Kidney epithelial cell (primary cell): Measurements from ENCODE around the gene XXYLT1. TPM values are rescaled to one million over a fixed set of nuclear protein-coding genes. Genes with fewer than 3 reads are reported as not detected.

ENCODE experiments used
- DNase-seq: peaks from one replicate; pipeline ENCODE4 v3.0.0-alpha.2; 2010; ENCODE audit warnings: low read depth
- H3K27me3 ChIP-seq: 2 replicates; pipeline ENCODE4 v1.6.0; 2011; ENCODE audit warnings: low read length; ENCODE audit not compliant: control insufficient read depth, insufficient read depth
- H3K36me3 ChIP-seq: 2 replicates; pipeline ENCODE4 v1.5.1; 2011; ENCODE audit warnings: low read length; ENCODE audit not compliant: control insufficient read depth, insufficient read depth
- H3K4me3 ChIP-seq: 2 replicates; pipeline ENCODE4 v1.5.1; 2011; ENCODE audit warnings: low read depth, mild to moderate bottlenecking, control low read depth, low read length
- CTCF ChIP-seq: IDR thresholded peaks from 2 replicates; pipeline ENCODE4 v1.5.1; 2011; ENCODE audit warnings: mild to moderate bottlenecking, moderate library complexity, low read length, control low read depth, inconsistent platforms; ENCODE audit not compliant: insufficient read depth, poor library complexity, severe bottlenecking
- total RNA-seq: library from RNA; depleted of rRNA; stranded (reverse); fragments of >200 nt; gene quantifications from 2 replicates; pipeline ENCODE4 v1.2.3, GENCODE V29; 2015

Gene XXYLT1
- total RNA-seq, 1 donor from 2014 or later = 18.7 TPM

GRCh38 chr3:195249858-195250464 lies 21.0 kb downstream of the XXYLT1 start:
- H3K4me3 ChIP-seq = no peak overlapping the region
- no peak for DNase-seq
- TF ChIP-seq CTCF = no peak
- no peaks in the 10 kb centered on the region for H3K27me3 ChIP-seq
- no peaks in the 10 kb centered on the region for H3K36me3 ChIP-seq

GRCh38 chr3:195249057-195249770 lies 21.7 kb downstream of the XXYLT1 start:
- no peak for DNase-seq
- no peak overlapping the region for H3K4me3 ChIP-seq
- no peak for TF ChIP-seq CTCF
- no peaks in the 10 kb centered on the region for H3K36me3 ChIP-seq
- no peaks in the 10 kb centered on the region for H3K27me3 ChIP-seq

GRCh38 chr3:195248281-195248680 lies 22.7 kb downstream of the XXYLT1 start:
- Histone ChIP-seq H3K36me3 (no peaks in the 10 kb centered on the region), H3K4me3 (no peak overlapping the region), H3K27me3 (no peaks in the 10 kb centered on the region)
- no peak for DNase-seq
- no peak for TF ChIP-seq CTCF

- DNase-seq = no peak
- H3K27me3 ChIP-seq = no peaks in the 10 kb centered on the region
- no peaks in the 10 kb centered on the region for H3K36me3 ChIP-seq
- no peak for TF ChIP-seq CTCF
- H3K4me3 ChIP-seq = no peak overlapping the region
Measured at GRCh38 chr3:195247863-195248189, 23.1 kb downstream of the XXYLT1 start.

GRCh38 chr3:195247086-195247862 lies 23.7 kb downstream of the XXYLT1 start:
- Histone ChIP-seq H3K36me3 (no peaks in the 10 kb centered on the region), H3K27me3 (no peaks in the 10 kb centered on the region), H3K4me3 (no peak overlapping the region)
- DNase-seq = no peak
- TF ChIP-seq CTCF = no peak
